Measurements from ENCODE around the gene FAM180A.

FAM180A gene

GRCh38 chr7:135713836-135714470 lies 34.7 kb downstream of the FAM180A start:
- H2AFZ ChIP-seq (ENCODE audit: low read depth, low read length) = no peak overlapping the region
- H3K4me3 ChIP-seq (ENCODE audit: low read length) = no peak overlapping the region
- no peaks in the 10 kb centered on the region for H3K9me3 ChIP-seq (ENCODE audit: low read length)
- H3K27me3 ChIP-seq (ENCODE audit: insufficient read depth, low read length) = no peaks in the 10 kb centered on the region
- H3K36me3 ChIP-seq (ENCODE audit: insufficient read depth, low read length) = no peaks in the 10 kb centered on the region
- peaks cover 18% of the 10 kb centered on the region for H3K4me1 ChIP-seq (ENCODE audit: insufficient read depth, low read length)

- H3K4me3 ChIP-seq (ENCODE audit: low read length) = no peak overlapping the region
- H3K36me3 ChIP-seq (ENCODE audit: insufficient read depth, low read length) = no peaks in the 10 kb centered on the region
- no peak overlapping the region for H2AFZ ChIP-seq (ENCODE audit: low read depth, low read length)
- no peaks in the 10 kb centered on the region for H3K27me3 ChIP-seq (ENCODE audit: insufficient read depth, low read length)
- H3K4me1 ChIP-seq (ENCODE audit: insufficient read depth, low read length) = peaks cover 15% of the 10 kb centered on the region
- H3K9me3 ChIP-seq (ENCODE audit: low read length) = no peaks in the 10 kb centered on the region
Observed at GRCh38 chr7:135712796-135713195, 35.8 kb downstream of the FAM180A start.

GRCh38 chr7:135712182-135712782 lies 36.3 kb downstream of the FAM180A start:
- Histone ChIP-seq H3K36me3 (ENCODE audit: insufficient read depth, low read length) (no peaks in the 10 kb centered on the region), H3K9me3 (ENCODE audit: low read length) (no peaks in the 10 kb centered on the region), H3K4me1 (ENCODE audit: insufficient read depth, low read length) (peaks cover 15% of the 10 kb centered on the region), H3K4me3 (ENCODE audit: low read length) (no peak overlapping the region), H2AFZ (ENCODE audit: low read depth, low read length) (no peak overlapping the region), H3K27me3 (ENCODE audit: insufficient read depth, low read length) (no peaks in the 10 kb centered on the region)

GRCh38 chr7:135711139-135711469 lies 37.5 kb downstream of the FAM180A start:
- Histone ChIP-seq H3K9me3 (ENCODE audit: low read length) (no peaks in the 10 kb centered on the region), H3K4me3 (ENCODE audit: low read length) (no peak overlapping the region), H3K4me1 (ENCODE audit: insufficient read depth, low read length) (peaks cover 12% of the 10 kb centered on the region), H3K36me3 (ENCODE audit: insufficient read depth, low read length) (no peaks in the 10 kb centered on the region), H3K27me3 (ENCODE audit: insufficient read depth, low read length) (no peaks in the 10 kb centered on the region), H2AFZ (ENCODE audit: low read depth, low read length) (no peak overlapping the region)

- H3K4me1 ChIP-seq (ENCODE audit: insufficient read depth, low read length) = peaks cover 12% of the 10 kb centered on the region
- H3K27me3 ChIP-seq (ENCODE audit: insufficient read depth, low read length) = no peaks in the 10 kb centered on the region
Observed at GRCh38 chr7:135710417-135711138, 38.0 kb downstream of the FAM180A start.

GRCh38 chr7:135709508-135709907 lies 39.1 kb downstream of the FAM180A start:
- H3K36me3 ChIP-seq (ENCODE audit: insufficient read depth, low read length) = no peaks in the 10 kb centered on the region
- no peaks in the 10 kb centered on the region for H3K27me3 ChIP-seq (ENCODE audit: insufficient read depth, low read length)

More at GRCh38 chr7:135710417-135711138, 38.0 kb downstream of the FAM180A start:
- no peak overlapping the region for H2AFZ ChIP-seq (ENCODE audit: low read depth, low read length)
- H3K36me3 ChIP-seq (ENCODE audit: insufficient read depth, low read length) = no peaks in the 10 kb centered on the region
- no peak overlapping the region for H3K4me3 ChIP-seq (ENCODE audit: low read length)
- H3K9me3 ChIP-seq (ENCODE audit: low read length) = no peaks in the 10 kb centered on the region

GRCh38 chr7:135708041-135708440 lies 40.6 kb downstream of the FAM180A start:
- Histone ChIP-seq H2AFZ (ENCODE audit: low read depth, low read length) (no peak overlapping the region), H3K36me3 (ENCODE audit: insufficient read depth, low read length) (no peaks in the 10 kb centered on the region), H3K4me1 (ENCODE audit: insufficient read depth, low read length) (no peaks in the 10 kb centered on the region), H3K27me3 (ENCODE audit: insufficient read depth, low read length) (no peaks in the 10 kb centered on the region), H3K4me3 (ENCODE audit: low read length) (no peak overlapping the region), H3K9me3 (ENCODE audit: low read length) (no peaks in the 10 kb centered on the region)

More at GRCh38 chr7:135709508-135709907, 39.1 kb downstream of the FAM180A start:
- Histone ChIP-seq H2AFZ (ENCODE audit: low read depth, low read length) (no peak overlapping the region), H3K4me1 (ENCODE audit: insufficient read depth, low read length) (peaks cover 7% of the 10 kb centered on the region), H3K9me3 (ENCODE audit: low read length) (no peaks in the 10 kb centered on the region), H3K4me3 (ENCODE audit: low read length) (no peak overlapping the region)

GRCh38 chr7:135707570-135707966 lies 41.0 kb downstream of the FAM180A start:
- Histone ChIP-seq H3K4me3 (ENCODE audit: low read length) (no peak overlapping the region), H3K4me1 (ENCODE audit: insufficient read depth, low read length) (no peaks in the 10 kb centered on the region), H2AFZ (ENCODE audit: low read depth, low read length) (no peak overlapping the region), H3K9me3 (ENCODE audit: low read length) (no peaks in the 10 kb centered on the region), H3K27me3 (ENCODE audit: insufficient read depth, low read length) (no peaks in the 10 kb centered on the region), H3K36me3 (ENCODE audit: insufficient read depth, low read length) (no peaks in the 10 kb centered on the region)

GRCh38 chr7:135706858-135707569 lies 41.6 kb downstream of the FAM180A start:
- Histone ChIP-seq H3K36me3 (ENCODE audit: insufficient read depth, low read length) (no peaks in the 10 kb centered on the region), H3K4me3 (ENCODE audit: low read length) (no peak overlapping the region), H3K9me3 (ENCODE audit: low read length) (no peaks in the 10 kb centered on the region), H3K27me3 (ENCODE audit: insufficient read depth, low read length) (no peaks in the 10 kb centered on the region), H2AFZ (ENCODE audit: low read depth, low read length) (no peak overlapping the region), H3K4me1 (ENCODE audit: insufficient read depth, low read length) (no peaks in the 10 kb centered on the region)

- Histone ChIP-seq H3K36me3 (ENCODE audit: insufficient read depth, low read length) (no peaks in the 10 kb centered on the region), H3K27me3 (ENCODE audit: insufficient read depth, low read length) (no peaks in the 10 kb centered on the region), H2AFZ (ENCODE audit: low read depth, low read length) (no peak overlapping the region), H3K9me3 (ENCODE audit: low read length) (no peaks in the 10 kb centered on the region), H3K4me1 (ENCODE audit: insufficient read depth, low read length) (no peaks in the 10 kb centered on the region), H3K4me3 (ENCODE audit: low read length) (no peak overlapping the region)
Observed at GRCh38 chr7:135706038-135706742, 42.4 kb downstream of the FAM180A start.

GRCh38 chr7:135704698-135705097 lies 43.9 kb downstream of the FAM180A start:
- H3K4me3 ChIP-seq (ENCODE audit: low read length) = no peak overlapping the region
- no peaks in the 10 kb centered on the region for H3K9me3 ChIP-seq (ENCODE audit: low read length)
- no peaks in the 10 kb centered on the region for H3K4me1 ChIP-seq (ENCODE audit: insufficient read depth, low read length)
- H3K36me3 ChIP-seq (ENCODE audit: insufficient read depth, low read length) = no peaks in the 10 kb centered on the region
- H3K27me3 ChIP-seq (ENCODE audit: insufficient read depth, low read length) = no peaks in the 10 kb centered on the region
- H2AFZ ChIP-seq (ENCODE audit: low read depth, low read length) = no peak overlapping the region

- H3K9me3 ChIP-seq (ENCODE audit: low read length) = no peaks in the 10 kb centered on the region
- no peak overlapping the region for H3K4me3 ChIP-seq (ENCODE audit: low read length)
- H3K27me3 ChIP-seq (ENCODE audit: insufficient read depth, low read length) = no peaks in the 10 kb centered on the region
- no peaks in the 10 kb centered on the region for H3K4me1 ChIP-seq (ENCODE audit: insufficient read depth, low read length)
- H3K36me3 ChIP-seq (ENCODE audit: insufficient read depth, low read length) = no peaks in the 10 kb centered on the region
- no peak overlapping the region for H2AFZ ChIP-seq (ENCODE audit: low read depth, low read length)
Observed at GRCh38 chr7:135704074-135704473, 44.5 kb downstream of the FAM180A start.

Data from neuron (in vitro differentiated cells).